ENCODE data around the gene HIPK2.

HIPK2 gene

DNA sequence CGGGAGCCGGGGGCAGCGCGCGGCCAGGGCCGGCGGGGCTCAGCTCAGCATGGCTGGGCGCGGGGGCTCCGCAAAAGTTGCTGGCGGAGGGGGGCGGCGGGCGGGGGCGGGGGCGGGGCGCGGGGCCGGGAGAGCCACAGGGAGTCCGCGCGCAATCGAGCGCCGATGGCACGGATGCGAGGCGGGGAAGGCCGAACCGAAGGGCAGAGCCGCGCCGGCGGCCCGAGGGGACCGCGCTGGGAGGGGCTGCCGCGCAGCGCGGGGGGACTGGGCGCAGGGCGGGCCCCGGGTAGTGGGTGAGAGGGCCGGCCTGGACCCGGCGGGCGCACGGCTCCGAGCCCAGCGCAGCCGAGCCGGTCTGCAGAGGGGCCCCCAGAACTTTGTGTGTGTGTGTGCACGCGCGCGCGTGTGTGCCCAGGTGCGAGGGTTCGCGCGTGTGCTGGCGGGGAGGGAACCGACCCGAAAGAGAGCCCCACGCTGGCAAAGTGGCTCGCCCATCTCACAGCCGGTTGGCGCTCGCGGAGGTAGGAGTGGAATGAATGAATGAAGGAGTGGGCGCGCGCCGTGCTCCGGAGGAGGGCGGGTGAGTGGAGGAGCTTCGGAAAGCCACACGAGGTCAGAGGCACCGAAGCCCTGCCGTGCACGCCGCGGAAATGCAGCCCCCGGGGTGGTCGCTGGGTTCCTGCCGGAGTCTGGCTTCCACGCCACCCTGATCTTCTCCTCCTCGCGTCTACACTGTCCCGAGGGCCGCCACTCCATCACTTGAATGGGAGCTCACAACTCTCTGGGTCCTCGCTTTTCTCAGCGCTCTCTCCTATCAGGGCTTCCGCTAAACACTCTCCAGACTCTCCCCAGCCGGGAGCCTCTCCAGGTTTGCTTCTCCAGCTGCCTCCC, at the start of gene HIPK2:
Gene HIPK2, minus strand, starts transcription at position 51 of the 894 bp plus-strand sequence. CDS start 375 bp downstream, outside the sequence.
- TF ChIP-seq, protein P1, sequence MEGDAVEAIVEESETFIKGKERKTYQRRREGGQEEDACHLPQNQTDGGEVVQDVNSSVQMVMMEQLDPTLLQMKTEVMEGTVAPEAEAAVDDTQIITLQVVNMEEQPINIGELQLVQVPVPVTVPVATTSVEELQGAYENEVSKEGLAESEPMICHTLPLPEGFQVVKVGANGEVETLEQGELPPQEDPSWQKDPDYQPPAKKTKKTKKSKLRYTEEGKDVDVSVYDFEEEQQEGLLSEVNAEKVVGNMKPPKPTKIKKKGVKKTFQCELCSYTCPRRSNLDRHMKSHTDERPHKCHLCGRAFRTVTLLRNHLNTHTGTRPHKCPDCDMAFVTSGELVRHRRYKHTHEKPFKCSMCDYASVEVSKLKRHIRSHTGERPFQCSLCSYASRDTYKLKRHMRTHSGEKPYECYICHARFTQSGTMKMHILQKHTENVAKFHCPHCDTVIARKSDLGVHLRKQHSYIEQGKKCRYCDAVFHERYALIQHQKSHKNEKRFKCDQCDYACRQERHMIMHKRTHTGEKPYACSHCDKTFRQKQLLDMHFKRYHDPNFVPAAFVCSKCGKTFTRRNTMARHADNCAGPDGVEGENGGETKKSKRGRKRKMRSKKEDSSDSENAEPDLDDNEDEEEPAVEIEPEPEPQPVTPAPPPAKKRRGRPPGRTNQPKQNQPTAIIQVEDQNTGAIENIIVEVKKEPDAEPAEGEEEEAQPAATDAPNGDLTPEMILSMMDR (IDR thresholded peaks at IDR 0.05; ENCODE audit: control extremely low read depth, extremely low read depth, low read depth, missing control alignments) = no peak

DNA sequence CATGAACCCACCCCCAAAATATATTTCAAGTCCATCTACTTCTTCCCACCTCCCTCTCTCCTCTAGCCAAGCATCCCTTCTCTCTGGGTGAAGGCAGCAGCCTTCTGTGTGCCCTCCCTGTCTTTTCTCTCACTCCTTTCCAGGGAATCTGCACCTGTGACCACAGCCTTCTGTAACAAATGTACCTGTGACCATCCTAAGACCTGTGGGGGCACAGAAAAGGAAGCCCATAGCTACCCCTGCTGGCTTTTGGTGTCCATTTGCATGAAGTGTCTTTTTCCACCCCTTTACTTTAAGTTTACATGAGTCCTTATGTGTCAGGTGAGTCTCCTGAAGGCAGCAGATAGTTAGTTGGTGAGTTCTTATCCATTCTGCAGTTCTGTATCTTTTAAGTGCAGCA, 49.2 kb upstream of the HIPK2 start:
- DNase-seq (ENCODE audit: extremely low spot score) = no peak
- ChIA-PET CTCF (interaction anchor here (1.0 to 1.5 kb wide), 3 partner anchors 9 to 179 kb away, joined by 3 read pairs; no protein-coding TSS in a partner anchor), POLR2A (no interaction called here)
- TF ChIP-seq, protein P1 (IDR thresholded peaks at IDR 0.05; ENCODE audit: control extremely low read depth, extremely low read depth, low read depth, missing control alignments) = peak; percentile 25

More for the DNA sequence above, at the start of gene HIPK2:
- ChIA-PET POLR2A (no interaction called here), CTCF (interaction anchor here (0.7 to 4.2 kb wide), 8 partner anchors 10 to 228 kb away, joined by 3 to 35 read pairs (median 4); no protein-coding TSS in a partner anchor)
- DNase-seq (ENCODE audit: extremely low spot score) = peak; percentile 90

DNA sequence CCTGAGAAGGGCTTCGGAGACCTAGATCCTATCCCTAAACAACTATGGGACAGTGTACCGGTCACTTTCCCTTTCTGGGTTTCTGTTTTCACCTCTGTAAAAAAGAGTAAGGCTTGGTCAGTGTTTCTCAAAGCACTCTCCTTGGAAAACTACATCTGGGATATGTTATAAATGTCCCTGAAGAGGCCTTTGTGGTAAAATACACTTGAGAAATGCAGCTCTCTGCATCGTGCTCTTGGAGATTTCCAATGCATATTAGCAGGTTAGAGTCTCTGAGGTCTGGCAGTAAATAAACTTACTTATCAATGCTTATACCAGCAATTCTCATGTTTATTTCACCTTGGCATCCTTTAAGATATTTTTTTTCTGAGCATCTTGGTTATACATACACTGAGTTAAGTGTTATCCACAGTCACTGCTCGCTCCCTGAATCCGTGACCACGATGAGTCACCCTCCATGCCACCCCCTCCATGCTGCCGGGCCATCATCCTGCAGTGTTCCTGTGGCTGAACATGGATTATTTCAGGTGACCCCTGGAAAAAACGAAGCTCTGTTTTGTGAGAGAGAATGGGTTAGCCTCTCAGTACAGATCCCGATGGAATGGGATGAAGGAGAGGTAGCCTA, 48.0 kb upstream of the HIPK2 start:
- TF ChIP-seq, protein P1 (IDR thresholded peaks at IDR 0.05; ENCODE audit: control extremely low read depth, extremely low read depth, low read depth, missing control alignments) = no peak
- DNase-seq (ENCODE audit: extremely low spot score) = no peak
- POLR2A ChIA-PET = no interaction called here
- CTCF ChIA-PET = interaction anchor here (0.7 to 1.0 kb wide), 2 partner anchors 12 to 26 kb away, joined by 3 read pairs; no protein-coding TSS in a partner anchor

DNA sequence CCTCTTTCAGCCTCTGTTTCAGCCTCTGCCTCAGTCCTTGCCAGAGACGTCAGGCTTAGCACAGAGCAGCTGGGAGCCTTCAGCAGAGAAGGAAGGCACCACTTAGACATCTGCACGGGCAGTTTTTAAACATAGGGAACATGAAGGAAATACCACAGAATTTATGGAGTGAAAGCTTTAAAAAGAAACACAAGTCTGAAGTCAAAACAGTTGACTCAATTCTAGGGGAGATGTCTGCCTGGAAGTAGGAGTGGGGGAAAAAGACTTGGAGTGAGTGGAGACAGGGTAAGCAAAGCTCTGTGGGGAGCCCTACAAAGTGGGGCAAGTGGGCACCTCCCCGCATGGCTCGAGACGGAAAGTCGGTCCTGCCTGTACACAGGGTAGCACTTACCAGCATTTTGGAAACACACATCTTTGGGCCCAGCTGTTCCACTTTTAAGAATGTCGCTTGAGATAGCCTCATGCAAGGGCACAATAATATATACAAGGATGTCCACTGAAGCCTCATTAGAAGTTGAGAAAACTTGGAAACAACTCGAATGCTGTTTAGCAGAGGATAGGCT, 46.2 kb upstream of the HIPK2 start:
- ChIA-PET CTCF (interaction anchor here (0.9 to 1.4 kb wide), 5 partner anchors 8 to 178 kb away, joined by 3 to 4 read pairs (median 4); no protein-coding TSS in a partner anchor), POLR2A (no interaction called here)

DNA sequence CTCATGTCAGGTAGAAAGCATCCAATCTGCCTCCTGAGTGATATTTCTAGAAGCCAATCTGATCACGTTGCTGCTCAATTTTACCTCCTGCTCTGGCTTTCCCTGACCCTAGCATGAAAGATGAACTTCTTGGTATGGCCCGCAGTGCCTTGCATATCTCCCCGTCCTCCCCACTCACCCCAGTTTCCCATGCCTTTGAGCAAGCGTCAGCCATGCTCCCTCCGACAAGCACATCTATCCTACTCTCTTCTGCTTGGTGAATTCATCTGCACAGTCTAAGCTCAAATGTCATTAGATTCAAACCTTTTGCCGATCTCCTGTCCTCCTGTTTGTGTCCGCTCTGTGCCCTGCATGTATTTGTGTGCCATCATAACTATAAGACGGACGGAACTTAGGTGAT, 45.1 kb upstream of the HIPK2 start:
- TF ChIP-seq, protein P1 (IDR thresholded peaks at IDR 0.05; ENCODE audit: control extremely low read depth, extremely low read depth, low read depth, missing control alignments) = no peak
- ChIA-PET CTCF (interaction anchor here (1.1 to 1.4 kb wide), 4 partner anchors 9 to 76 kb away, joined by 3 to 4 read pairs (median 4); no protein-coding TSS in a partner anchor), POLR2A (no interaction called here)
- no peak for DNase-seq (ENCODE audit: extremely low spot score)

More for the DNA sequence above, 46.2 kb upstream of the HIPK2 start:
- TF ChIP-seq, protein P1 (IDR thresholded peaks at IDR 0.05; ENCODE audit: control extremely low read depth, extremely low read depth, low read depth, missing control alignments) = no peak
- DNase-seq (ENCODE audit: extremely low spot score) = no peak

All from GM10248 (cell line).